ENCODE results near the gene ZFHX2.
A peak's percentile ranks its signal among the peaks of the same experiment; 100 is the strongest.

Gene ZFHX2

DNA sequence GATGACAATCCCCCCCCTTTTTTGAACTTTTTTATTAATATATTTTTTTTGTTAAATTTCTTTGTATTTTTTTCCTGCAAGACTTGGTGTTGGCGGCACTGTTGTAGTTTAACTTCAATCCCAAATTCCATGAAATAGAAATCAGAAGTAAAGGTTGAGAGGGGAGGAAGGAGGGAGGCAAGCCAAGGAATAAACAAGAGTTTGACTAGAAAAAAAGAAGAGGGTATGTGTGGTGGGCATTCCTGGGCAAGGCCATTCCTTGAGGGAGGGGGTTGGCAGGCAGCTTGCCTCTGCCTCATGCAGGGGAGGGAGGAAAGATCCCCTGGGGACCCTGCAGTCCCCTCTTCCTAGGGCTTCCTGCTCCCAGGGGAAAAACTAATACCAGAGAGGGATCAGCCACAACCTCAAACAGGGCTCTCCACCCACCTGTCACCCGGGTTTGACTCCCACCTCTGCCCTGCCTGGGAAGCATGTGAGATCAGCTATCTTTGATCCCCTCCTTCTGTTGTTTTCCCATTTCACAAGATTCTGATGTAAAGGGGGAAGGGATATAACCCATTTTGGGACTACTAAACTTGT lies 16.5 kb upstream of the ZFHX2 start:
- DNase-seq, result no peak
- no peak overlapping the region for H3K27ac ChIP-seq (ENCODE audit: low read length)
- no peaks in the 10 kb centered on the region for H3K9me2 ChIP-seq (replicated peaks; ENCODE audit: insufficient read depth, low read length)
- no peaks in the 10 kb centered on the region for H3K36me3 ChIP-seq (replicated peaks; ENCODE audit: insufficient read depth, low read length)
- H3K4me1 ChIP-seq (ENCODE audit: low read length), result no peaks in the 10 kb centered on the region
- 0 out of 2 replicates have a peak overlapping the region, but pooled peaks have one; percentile 79 for H2AFZ ChIP-seq (ENCODE audit: low read length)
- H3K9me3 ChIP-seq (replicated peaks; ENCODE audit: insufficient read depth, low read length), result no peaks in the 10 kb centered on the region
- peak overlapping the region; percentile 21; the same call in 1 of the 2 replicates for H3K4me2 ChIP-seq (ENCODE audit: low read depth, low read length)
- no peaks in the 10 kb centered on the region for H4K20me1 ChIP-seq (ENCODE audit: insufficient read depth, low read length)
- TF ChIP-seq EZH2 (optimal IDR thresholded peaks at IDR 0.05; ENCODE audit: low read depth, low read length) (no peak), EZH2phosphoT487 (IDR thresholded peaks at IDR 0.05; ENCODE audit: low read length) (no peak)
- TF ChIP-seq, protein P1, sequence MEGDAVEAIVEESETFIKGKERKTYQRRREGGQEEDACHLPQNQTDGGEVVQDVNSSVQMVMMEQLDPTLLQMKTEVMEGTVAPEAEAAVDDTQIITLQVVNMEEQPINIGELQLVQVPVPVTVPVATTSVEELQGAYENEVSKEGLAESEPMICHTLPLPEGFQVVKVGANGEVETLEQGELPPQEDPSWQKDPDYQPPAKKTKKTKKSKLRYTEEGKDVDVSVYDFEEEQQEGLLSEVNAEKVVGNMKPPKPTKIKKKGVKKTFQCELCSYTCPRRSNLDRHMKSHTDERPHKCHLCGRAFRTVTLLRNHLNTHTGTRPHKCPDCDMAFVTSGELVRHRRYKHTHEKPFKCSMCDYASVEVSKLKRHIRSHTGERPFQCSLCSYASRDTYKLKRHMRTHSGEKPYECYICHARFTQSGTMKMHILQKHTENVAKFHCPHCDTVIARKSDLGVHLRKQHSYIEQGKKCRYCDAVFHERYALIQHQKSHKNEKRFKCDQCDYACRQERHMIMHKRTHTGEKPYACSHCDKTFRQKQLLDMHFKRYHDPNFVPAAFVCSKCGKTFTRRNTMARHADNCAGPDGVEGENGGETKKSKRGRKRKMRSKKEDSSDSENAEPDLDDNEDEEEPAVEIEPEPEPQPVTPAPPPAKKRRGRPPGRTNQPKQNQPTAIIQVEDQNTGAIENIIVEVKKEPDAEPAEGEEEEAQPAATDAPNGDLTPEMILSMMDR (IDR thresholded peaks at IDR 0.05; ENCODE audit: low read length), result no peak
- H3F3A ChIP-seq (ENCODE audit: insufficient read depth, low read length), result no peaks in the 10 kb centered on the region
- 0 out of 2 replicates have a peak, but pooled peaks cover 8% of the 10 kb centered on the region for H3K79me2 ChIP-seq (ENCODE audit: low read length)
- H3K27me3 ChIP-seq (replicated peaks; ENCODE audit: insufficient read depth, low read length), result no peaks in the 10 kb centered on the region
- H3K9ac ChIP-seq (ENCODE audit: low read length), result peak overlapping the region; percentile 46; the same call in 1 of the 2 replicates
- H3K4me3 ChIP-seq (ENCODE audit: low read length), result peak overlapping the region; percentile 81; the same call in 1 of the 2 replicates

DNA sequence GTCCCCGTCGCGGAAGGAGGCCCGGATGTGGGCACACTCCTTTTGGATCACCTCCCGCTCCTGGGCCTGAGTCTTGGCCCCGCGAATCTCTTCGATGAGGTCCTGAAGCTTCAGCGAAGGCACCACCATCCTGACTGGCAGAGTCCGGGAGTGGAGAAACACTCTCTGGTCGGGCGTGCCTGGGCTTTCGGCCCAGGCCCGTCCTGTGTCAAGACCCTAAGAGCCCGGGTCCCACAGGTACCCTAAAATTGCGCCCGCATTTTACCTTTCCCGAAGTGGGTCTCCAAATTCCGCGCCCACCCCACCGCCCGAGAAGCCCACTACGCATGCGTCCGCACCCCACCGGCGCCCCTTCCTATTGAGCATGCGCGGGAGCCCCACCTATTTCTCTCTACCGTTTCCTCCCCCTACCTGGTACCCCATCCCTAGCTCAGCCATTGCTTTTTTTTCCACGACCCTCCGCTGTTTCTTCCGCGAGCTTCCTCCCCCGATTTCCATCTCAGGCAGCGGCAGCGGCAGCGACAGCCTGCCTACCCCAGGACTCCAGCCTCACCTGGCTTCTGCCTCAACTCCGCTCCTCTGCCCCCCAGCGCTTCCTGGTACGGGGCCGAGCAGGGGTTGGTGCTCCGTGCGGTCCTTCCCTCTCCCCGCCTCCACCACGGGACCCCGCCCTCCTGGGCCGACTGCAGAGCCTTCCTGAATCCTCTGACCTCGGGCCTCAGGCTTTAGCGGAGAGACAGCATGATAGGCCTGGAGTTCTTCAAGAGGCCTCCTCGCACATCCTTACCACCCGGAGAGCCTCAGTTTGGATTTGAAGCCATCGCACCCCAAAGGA lies 15.8 kb upstream of the ZFHX2 start, which contains the start of gene AP1G2:
TSS of gene AP1G2 (minus strand) at position 606 of the 835 bp plus-strand sequence. CDS start at position 129, 477 bp downstream.
- H3K27me3 ChIP-seq (replicated peaks; ENCODE audit: insufficient read depth, low read length), result no peaks in the 10 kb centered on the region
- H3K4me2 ChIP-seq (ENCODE audit: low read depth, low read length), result peak within 1 kb of the TSS; percentile 73; the same call in 1 of the 2 replicates
- H3K36me3 ChIP-seq (replicated peaks; ENCODE audit: insufficient read depth, low read length), result no peaks in the 10 kb centered on the region
- peak within 1 kb of the TSS; percentile 46; the same call in 1 of the 2 replicates for H3K9ac ChIP-seq (ENCODE audit: low read length)
- DNase-seq, result peak; percentile 77
- H3K9me2 ChIP-seq (replicated peaks; ENCODE audit: insufficient read depth, low read length), result no peaks in the 10 kb centered on the region
- H4K20me1 ChIP-seq (ENCODE audit: insufficient read depth, low read length), result no peaks in the 10 kb centered on the region
- no peak for TF ChIP-seq EZH2phosphoT487 (IDR thresholded peaks at IDR 0.05; ENCODE audit: low read length)
- no peak for TF ChIP-seq EZH2 (optimal IDR thresholded peaks at IDR 0.05; ENCODE audit: low read depth, low read length)
- TF ChIP-seq, protein P1 (IDR thresholded peaks at IDR 0.05; ENCODE audit: low read length), result no peak
- H3K4me3 ChIP-seq (ENCODE audit: low read length), result peak within 1 kb of the TSS; percentile 81
- no peaks in the 10 kb centered on the region for H3K4me1 ChIP-seq (ENCODE audit: low read length)
- H3K27ac ChIP-seq (ENCODE audit: low read length), result peak within 1 kb of the TSS; percentile 19; the same call in 1 of the 2 replicates
- H2AFZ ChIP-seq (ENCODE audit: low read length), result peak within 1 kb of the TSS; percentile 79; the same call in 1 of the 2 replicates
- H3F3A ChIP-seq (ENCODE audit: insufficient read depth, low read length), result no peaks in the 10 kb centered on the region
- H3K79me2 ChIP-seq (ENCODE audit: low read length), result 0 out of 2 replicates have a peak, but pooled peaks cover 8% of the 10 kb centered on the region
- H3K9me3 ChIP-seq (replicated peaks; ENCODE audit: insufficient read depth, low read length), result no peaks in the 10 kb centered on the region

DNA sequence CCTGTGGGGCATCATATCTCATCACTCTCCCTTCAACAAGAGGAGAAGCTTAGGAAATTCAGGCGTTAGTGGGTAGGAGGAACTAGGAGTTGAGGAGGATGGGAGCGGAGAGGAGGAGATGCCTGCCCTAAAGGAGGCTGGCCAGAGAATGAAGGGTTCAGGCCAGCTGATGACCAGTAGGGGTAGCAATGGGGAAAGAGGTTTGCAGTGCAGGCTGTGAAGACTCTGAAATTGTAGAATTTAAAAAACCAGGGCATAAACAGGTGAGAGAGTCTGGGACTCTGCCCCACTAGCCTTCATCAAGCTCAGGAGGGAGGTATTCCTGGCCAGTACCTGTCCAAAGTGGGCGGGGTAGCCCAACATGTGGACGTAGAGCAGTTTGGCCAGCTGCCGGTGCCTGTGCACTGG lies 15.2 kb upstream of the ZFHX2 start:
- no peaks in the 10 kb centered on the region for H3K9me3 ChIP-seq (replicated peaks; ENCODE audit: insufficient read depth, low read length)
- peak overlapping the region; percentile 46; the same call in 1 of the 2 replicates for H3K9ac ChIP-seq (ENCODE audit: low read length)
- H3K79me2 ChIP-seq (ENCODE audit: low read length), result 0 out of 2 replicates have a peak, but pooled peaks cover 8% of the 10 kb centered on the region
- no peak for DNase-seq
- no peaks in the 10 kb centered on the region for H3K27me3 ChIP-seq (replicated peaks; ENCODE audit: insufficient read depth, low read length)
- H3K27ac ChIP-seq (ENCODE audit: low read length), result no peak overlapping the region
- peak overlapping the region; percentile 81 for H3K4me3 ChIP-seq (ENCODE audit: low read length)
- H3K4me1 ChIP-seq (ENCODE audit: low read length), result no peaks in the 10 kb centered on the region
- H2AFZ ChIP-seq (ENCODE audit: low read length), result peak overlapping the region; percentile 79; the same call in 1 of the 2 replicates
- no peaks in the 10 kb centered on the region for H4K20me1 ChIP-seq (ENCODE audit: insufficient read depth, low read length)
- TF ChIP-seq EZH2 (optimal IDR thresholded peaks at IDR 0.05; ENCODE audit: low read depth, low read length) (no peak), EZH2phosphoT487 (IDR thresholded peaks at IDR 0.05; ENCODE audit: low read length) (no peak)
- TF ChIP-seq, protein P1 (IDR thresholded peaks at IDR 0.05; ENCODE audit: low read length), result 0 out of 2 replicates have a peak, but pooled peaks have one; percentile 6
- H3K9me2 ChIP-seq (replicated peaks; ENCODE audit: insufficient read depth, low read length), result no peaks in the 10 kb centered on the region
- no peaks in the 10 kb centered on the region for H3K36me3 ChIP-seq (replicated peaks; ENCODE audit: insufficient read depth, low read length)
- no peaks in the 10 kb centered on the region for H3F3A ChIP-seq (ENCODE audit: insufficient read depth, low read length)
- peak overlapping the region; percentile 73; the same call in 1 of the 2 replicates for H3K4me2 ChIP-seq (ENCODE audit: low read depth, low read length)

All from MM.1S (cell line).